Neural progenitor cell (in vitro differentiated cells): ENCODE measurements around the gene SLF2. TPM values are rescaled to one million over a fixed set of nuclear protein-coding genes. Genes with fewer than 3 reads are reported as not detected.

Experiments used
- DNase-seq: peaks from one replicate; pipeline ENCODE4 v3.0.0-alpha.2; 2016; ENCODE audit warnings: low spot score
- H2AFZ ChIP-seq: fragments of 200-600 bp; sonication (generic); replicated peaks from 2 replicates; pipeline ENCODE4 v1.6.1; 2016; ENCODE audit warnings: antibody characterized with exemption
- H3F3A ChIP-seq: fragments of 200-600 bp; sonication (generic); 2 replicates; pipeline ENCODE4 v1.6.1; 2016; ENCODE audit warnings: antibody characterized with exemption, low read depth
- H3K27ac ChIP-seq: fragments of 200-600 bp; sonication (generic); 2 replicates; pipeline ENCODE4 v1.5.1; 2016; ENCODE audit warnings: mild to moderate bottlenecking
- H3K27me3 ChIP-seq: fragments of 200-600 bp; sonication (generic); 2 replicates; pipeline ENCODE4 v1.6.1; 2016; ENCODE audit warnings: mild to moderate bottlenecking, moderate library complexity
- H3K36me3 ChIP-seq: fragments of 200-600 bp; sonication (generic); 2 replicates; pipeline ENCODE4 v1.5.1; 2016
- H3K4me1 ChIP-seq: fragments of 200-600 bp; sonication (generic); 2 replicates; pipeline ENCODE4 v1.6.1; 2016; ENCODE audit warnings: mixed run types
- H3K4me2 ChIP-seq: fragments of 200-600 bp; sonication (generic); 2 replicates; pipeline ENCODE4 v1.6.1; 2016
- H3K4me3 ChIP-seq: fragments of 200-600 bp; sonication (generic); 2 replicates; pipeline ENCODE4 v1.5.1; 2016
- H3K79me2 ChIP-seq: fragments of 200-600 bp; sonication (generic); 2 replicates; pipeline ENCODE4 v1.6.1; 2016; ENCODE audit warnings: low read depth
- H3K9ac ChIP-seq: fragments of 200-600 bp; sonication (generic); 2 replicates; pipeline ENCODE4 v1.6.1; 2016
- H3K9me3 ChIP-seq: fragments of 200-600 bp; sonication (generic); 2 replicates; pipeline ENCODE4 v1.5.1; 2016; ENCODE audit warnings: low read depth
- H4K20me1 ChIP-seq: fragments of 200-600 bp; sonication (generic); 2 replicates; pipeline ENCODE4 v1.6.1; 2016; ENCODE audit warnings: low read depth
- H3K27ac Mint-ChIP-seq: 3 replicates; pipeline ENCODE4 v1.8.0; 2021; ENCODE audit warnings: mixed read lengths
- H3K27me3 Mint-ChIP-seq: 2 replicates; pipeline ENCODE4 v1.8.0; 2022; ENCODE audit warnings: low read depth, mild to moderate bottlenecking, inconsistent platforms, moderate library complexity, mixed read lengths; ENCODE audit not compliant: insufficient read depth
- H3K36me3 Mint-ChIP-seq: 3 replicates; pipeline ENCODE4 v1.8.0; 2021; ENCODE audit warnings: mixed read lengths
- H3K4me1 Mint-ChIP-seq: 3 replicates; pipeline ENCODE4 v1.8.0; 2021; ENCODE audit warnings: mixed read lengths
- H3K4me3 Mint-ChIP-seq: 3 replicates; pipeline ENCODE4 v1.8.0; 2021; ENCODE audit warnings: mild to moderate bottlenecking, moderate library complexity, mixed read lengths
- H3K9me3 Mint-ChIP-seq: 3 replicates; pipeline ENCODE4 v1.8.0; 2020; ENCODE audit warnings: mixed read lengths
- CTCF ChIP-seq: fragments of 200-600 bp; sonication (generic); IDR thresholded peaks from 2 replicates; pipeline ENCODE4 v1.5.1; 2017; ENCODE audit warnings: antibody characterized with exemption, mild to moderate bottlenecking
- EZH2 ChIP-seq: fragments of 200-600 bp; sonication (generic); IDR thresholded peaks from 2 replicates; pipeline ENCODE4 v1.6.1; 2017; ENCODE audit warnings: antibody characterized with exemption, mild to moderate bottlenecking, moderate library complexity
- EZH2phosphoT487 ChIP-seq: fragments of 200-600 bp; sonication (generic); IDR thresholded peaks from 2 replicates; pipeline ENCODE4 v1.6.1; 2017; ENCODE audit warnings: antibody characterized with exemption
- total RNA-seq: library from RNA; depleted of rRNA; stranded (reverse); fragments of >200 nt; gene quantifications from 2 replicates; pipeline ENCODE4 v1.2.3, GENCODE V29; 2015; ENCODE audit warnings: low replicate concordance

SLF2 gene
- total RNA-seq, 1 donor from 2014 or later: 19.5 TPM

- TF ChIP-seq CTCF (no peak), EZH2phosphoT487 (no peak), EZH2 (no peak)
- H3K27ac Mint-ChIP-seq: no peak overlapping the region
- Histone ChIP-seq H3K27ac (no peak overlapping the region), H3F3A (no peaks in the 10 kb centered on the region), H3K9ac (no peak overlapping the region), H4K20me1 (no peaks in the 10 kb centered on the region), H3K9me3 (no peaks in the 10 kb centered on the region), H3K27me3 (no peaks in the 10 kb centered on the region), H2AFZ (no peak overlapping the region), H3K4me2 (no peak overlapping the region), H3K4me3 (no peak overlapping the region), H3K4me1 (peaks cover 4% of the 10 kb centered on the region), H3K79me2 (no peaks in the 10 kb centered on the region), H3K36me3 (no peaks in the 10 kb centered on the region)
- H3K4me3 Mint-ChIP-seq: no peak overlapping the region
- no peaks in the 10 kb centered on the region for H3K9me3 Mint-ChIP-seq
- peaks cover 8% of the 10 kb centered on the region for H3K36me3 Mint-ChIP-seq
- no peak for DNase-seq
- peaks cover 8% of the 10 kb centered on the region for H3K4me1 Mint-ChIP-seq
- peaks cover 12% of the 10 kb centered on the region for H3K27me3 Mint-ChIP-seq
Measured at GRCh38 chr10:100976906-100977305, 64.1 kb downstream of the SLF2 start.

- no peaks in the 10 kb centered on the region for H3K27me3 ChIP-seq
- no peaks in the 10 kb centered on the region for H3K9me3 Mint-ChIP-seq
- H2AFZ ChIP-seq: no peak overlapping the region
- peaks cover 12% of the 10 kb centered on the region for H3K27me3 Mint-ChIP-seq
- DNase-seq: no peak
- no peak overlapping the region for H3K9ac ChIP-seq
- H4K20me1 ChIP-seq: no peaks in the 10 kb centered on the region
- H3K36me3 Mint-ChIP-seq: peaks cover 12% of the 10 kb centered on the region
- H3K4me1 ChIP-seq: no peaks in the 10 kb centered on the region
- H3K9me3 ChIP-seq: no peaks in the 10 kb centered on the region
- H3K36me3 ChIP-seq: no peaks in the 10 kb centered on the region
- no peaks in the 10 kb centered on the region for H3K79me2 ChIP-seq
- H3F3A ChIP-seq: no peaks in the 10 kb centered on the region
- no peak overlapping the region for H3K27ac ChIP-seq
- no peak overlapping the region for H3K4me3 Mint-ChIP-seq
- no peak overlapping the region for H3K4me2 ChIP-seq
- no peak overlapping the region for H3K27ac Mint-ChIP-seq
- no peak overlapping the region for H3K4me3 ChIP-seq
- no peak for TF ChIP-seq CTCF
- no peak for TF ChIP-seq EZH2phosphoT487
- TF ChIP-seq EZH2: no peak
- peaks cover 4% of the 10 kb centered on the region for H3K4me1 Mint-ChIP-seq
Measured at GRCh38 chr10:100977436-100977835, 64.7 kb downstream of the SLF2 start.

- no peak overlapping the region for H3K4me3 Mint-ChIP-seq
- H3K4me1 Mint-ChIP-seq: no peaks in the 10 kb centered on the region
- Histone ChIP-seq H3K9ac (no peak overlapping the region), H3K4me2 (no peak overlapping the region), H4K20me1 (no peaks in the 10 kb centered on the region), H3K4me1 (no peaks in the 10 kb centered on the region), H3K36me3 (no peaks in the 10 kb centered on the region), H3K4me3 (no peak overlapping the region), H3K27ac (no peak overlapping the region), H3K79me2 (no peaks in the 10 kb centered on the region), H3K27me3 (no peaks in the 10 kb centered on the region), H2AFZ (no peak overlapping the region), H3K9me3 (no peaks in the 10 kb centered on the region), H3F3A (no peaks in the 10 kb centered on the region)
- peaks cover 11% of the 10 kb centered on the region for H3K27me3 Mint-ChIP-seq
- TF ChIP-seq EZH2 (no peak), CTCF (no peak), EZH2phosphoT487 (no peak)
- no peak for DNase-seq
- H3K27ac Mint-ChIP-seq: no peak overlapping the region
- peaks cover 16% of the 10 kb centered on the region for H3K36me3 Mint-ChIP-seq
- H3K9me3 Mint-ChIP-seq: no peaks in the 10 kb centered on the region
Measured at GRCh38 chr10:100978121-100978900, 65.5 kb downstream of the SLF2 start.
